H1 (cell line): ENCODE data around the gene CELF6. TPM values are rescaled to one million over a fixed set of nuclear protein-coding genes. Genes with fewer than 3 reads are reported as not detected.

Experiments
- CTCF ChIA-PET: fragments of 300-600 bp; sonication (Branson Sonifier 250); formaldehyde crosslinking; loops from one replicate; lab custom pipeline; 2021; ENCODE audit not compliant: partially characterized antibody; lab: Charles Lee
- POLR2A ChIA-PET: fragments of 300-600 bp; sonication (Branson Sonifier 250); formaldehyde crosslinking; loops from one replicate; lab custom pipeline; 2021; ENCODE audit warnings: inconsistent platforms; ENCODE audit not compliant: partially characterized antibody; lab: Charles Lee
- DNase-seq, 2 experiments: peaks; one replicate each; pipeline versions ENCODE4 v3.0.0 to v3.0.0-alpha.2; 2010 to 2022; ENCODE audit warnings: low spot score in 2 of 2, low read depth in 1 of 2, mixed read lengths in 1 of 2
- FAIRE-seq: peaks from 2 replicates; lab custom pipeline; 2011; peaks lifted over from hg19 to GRCh38; lab: Jason Lieb, UNC
- H2AFZ ChIP-seq: 2 replicates; pipeline ENCODE4 v1.8.1; 2012; ENCODE audit warnings: low read length, inconsistent platforms
- H2AK5ac ChIP-seq: 2 replicates; pipeline ENCODE4 v1.6.1; 2013; ENCODE audit warnings: low read depth, low read length
- H2BK120ac ChIP-seq: replicated peaks from 2 replicates; pipeline ENCODE3; 2013; ENCODE audit warnings: low read depth, low read length, inconsistent platforms
- H2BK12ac ChIP-seq: 2 replicates; pipeline ENCODE4 v1.6.1; 2013; ENCODE audit warnings: low read depth, low read length
- H2BK15ac ChIP-seq: 2 replicates; pipeline ENCODE4 v1.6.1; 2013; ENCODE audit warnings: low read length
- H2BK20ac ChIP-seq: 2 replicates; pipeline ENCODE4 v1.6.1; 2013; ENCODE audit warnings: low read length
- H2BK5ac ChIP-seq: 2 replicates; pipeline ENCODE4 v1.6.1; 2013; ENCODE audit warnings: low read depth, low read length
- H3K14ac ChIP-seq: 2 replicates; pipeline ENCODE4 v1.6.1; 2013; ENCODE audit warnings: inconsistent platforms; ENCODE audit not compliant: insufficient read length
- H3K18ac ChIP-seq: 2 replicates; pipeline ENCODE4 v1.6.1; 2013; ENCODE audit warnings: low read length; ENCODE audit errors: extremely low read depth
- H3K23ac ChIP-seq: 2 replicates; pipeline ENCODE4 v1.6.1; 2013; ENCODE audit warnings: inconsistent platforms; ENCODE audit not compliant: insufficient read length
- H3K23me2 ChIP-seq: 2 replicates; pipeline ENCODE4 v1.6.1; 2013; ENCODE audit warnings: low read depth, low read length
- H3K27ac ChIP-seq: 2 replicates; pipeline ENCODE4 v1.6.1; 2011; ENCODE audit warnings: low read depth, low read length, inconsistent platforms
- H3K27me3 ChIP-seq, 4 experiments: replicated peaks in 1 of 4; 1 replicate in 1 of 4; 2 replicates in 3 of 4; pipeline versions ENCODE4 v1.6.1 to v1.8.1; 2011 to 2013; ENCODE audit warnings: low read length in 3 of 4, mild to moderate bottlenecking in 3 of 4, inconsistent platforms in 2 of 4, mixed read lengths in 2 of 4, moderate library complexity in 1 of 4; ENCODE audit not compliant: control insufficient read depth in 3 of 4, insufficient read depth in 3 of 4; ENCODE audit errors: extremely low read depth in 1 of 4
- H3K36me3 ChIP-seq, 4 experiments: 2 replicates each; pipeline versions ENCODE4 v1.6.1 to v1.8.1; 2011 to 2013; ENCODE audit warnings: mild to moderate bottlenecking in 4 of 4, low read length in 3 of 4, moderate library complexity in 2 of 4, control low read depth in 1 of 4, inconsistent platforms in 1 of 4; ENCODE audit not compliant: insufficient read depth in 4 of 4, control insufficient read depth in 2 of 4
- H3K4ac ChIP-seq: replicated peaks from 2 replicates; pipeline ENCODE3; 2013; ENCODE audit warnings: low read length, low read depth, mixed read lengths, inconsistent platforms; ENCODE audit not compliant: insufficient read length
- H3K4me1 ChIP-seq, 4 experiments: replicated peaks in 1 of 4; 1 replicate in 1 of 4; 2 replicates in 3 of 4; pipeline versions ENCODE4 v1.6.1 to v1.8.1; 2011 to 2013; ENCODE audit warnings: low read length in 3 of 4, inconsistent platforms in 2 of 4, mixed read lengths in 1 of 4; ENCODE audit not compliant: insufficient read depth in 4 of 4, control insufficient read depth in 3 of 4
- H3K4me2 ChIP-seq, 2 experiments: 2 replicates each; pipeline versions ENCODE4 v1.6.1 to v1.8.1; 2011 to 2013; ENCODE audit warnings: low read depth in 2 of 2, low read length in 2 of 2, control low read depth in 1 of 2, inconsistent platforms in 1 of 2, mild to moderate bottlenecking in 1 of 2; ENCODE audit not compliant: insufficient read depth in 1 of 2
- H3K4me3 ChIP-seq, 4 experiments: fragments of 200-600, 300-600 bp in 1 of 4; sonication (generic), shearing (Covaris generic), sonication (Bioruptor Twin) in 1 of 4; 2 replicates each; pipeline versions ENCODE4 v1.5.1 to v1.8.1; 2011 to 2016; ENCODE audit warnings: low read length in 4 of 4, low read depth in 3 of 4, control low read depth in 2 of 4, inconsistent platforms in 2 of 4, mild to moderate bottlenecking in 2 of 4, mixed read lengths in 1 of 4, moderate library complexity in 1 of 4; ENCODE audit not compliant: insufficient read depth in 2 of 4; ENCODE audit errors: extremely low read depth in 1 of 4
- H3K56ac ChIP-seq: replicated peaks from 2 replicates; pipeline ENCODE3; 2013; ENCODE audit warnings: low read depth, mild to moderate bottlenecking, mixed read lengths, low read length, inconsistent platforms; ENCODE audit not compliant: insufficient read length
- H3K79me1 ChIP-seq: 2 replicates; pipeline ENCODE4 v1.6.1; 2013; ENCODE audit warnings: low read depth, low read length, control low read depth
- H3K79me2 ChIP-seq, 2 experiments: 2 replicates each; pipeline versions ENCODE4 v1.6.1 to v1.8.1; 2012 to 2013; ENCODE audit warnings: low read length in 2 of 2, mild to moderate bottlenecking in 2 of 2, inconsistent platforms in 1 of 2; ENCODE audit not compliant: insufficient read depth in 2 of 2, control insufficient read depth in 1 of 2
- H3K9ac ChIP-seq, 4 experiments: replicated peaks in 1 of 4; 1 replicate in 1 of 4; 2 replicates in 3 of 4; pipeline versions ENCODE4 v1.6.1 to v1.8.1; 2011 to 2013; ENCODE audit warnings: low read depth in 3 of 4, low read length in 3 of 4, control low read depth in 2 of 4, mild to moderate bottlenecking in 2 of 4, moderate library complexity in 2 of 4, inconsistent platforms in 1 of 4; ENCODE audit errors: extremely low read depth in 1 of 4
- H3K9me3 ChIP-seq, 2 experiments: 2 replicates each; pipeline versions ENCODE4 v1.6.1 to v1.8.1; 2012 to 2013; ENCODE audit warnings: mild to moderate bottlenecking in 2 of 2, moderate library complexity in 2 of 2, control low read depth in 1 of 2, inconsistent platforms in 1 of 2, low read depth in 1 of 2, low read length in 1 of 2, mixed read lengths in 1 of 2; ENCODE audit not compliant: insufficient read depth in 2 of 2
- H4K20me1 ChIP-seq, 2 experiments: replicated peaks in 1 of 2; 2 replicates each; pipeline versions ENCODE3 to v1.8.1; 2011 to 2013; ENCODE audit warnings: inconsistent platforms in 2 of 2, low read length in 2 of 2, mild to moderate bottlenecking in 1 of 2; ENCODE audit not compliant: insufficient read depth in 2 of 2, control insufficient read depth in 1 of 2
- H4K5ac ChIP-seq: 2 replicates; pipeline ENCODE4 v1.6.1; 2013; ENCODE audit warnings: low read length, low read depth, mixed read lengths, inconsistent platforms; ENCODE audit not compliant: insufficient read length
- H4K8ac ChIP-seq: 2 replicates; pipeline ENCODE4 v1.8.0; 2013; ENCODE audit warnings: mild to moderate bottlenecking, moderate library complexity, low read length, inconsistent platforms; ENCODE audit not compliant: insufficient read depth; ENCODE audit errors: extremely low read depth
- H4K91ac ChIP-seq: replicated peaks from 2 replicates; pipeline ENCODE3; 2013; ENCODE audit warnings: low read length, mixed read lengths, inconsistent platforms; ENCODE audit not compliant: insufficient read length
- BACH1 ChIP-seq: IDR thresholded peaks from 2 replicates; pipeline ENCODE4 v1.6.1; 2012; ENCODE audit warnings: low read length, improper control_type of control experiment
- E2F6 ChIP-seq: IDR thresholded peaks from 2 replicates; pipeline ENCODE4 v1.6.1; 2012; ENCODE audit warnings: inconsistent platforms
- JUN ChIP-seq: IDR thresholded peaks from 2 replicates; pipeline ENCODE4 v1.6.1; 2011; ENCODE audit warnings: low read depth, mild to moderate bottlenecking, improper control_type of control experiment, low read length
- KDM4A ChIP-seq: IDR thresholded peaks from one replicate; pipeline ENCODE4 v1.7.1; 2012; ENCODE audit warnings: low read depth, mild to moderate bottlenecking, moderate library complexity, low read length, inconsistent platforms; ENCODE audit not compliant: severe bottlenecking
- KDM5A ChIP-seq: fragments of 200-600 bp; IDR thresholded peaks from 2 replicates; pipeline ENCODE4 v1.7.1; 2012; ENCODE audit warnings: mild to moderate bottlenecking, low read length, inconsistent platforms, mixed read lengths
- MAX ChIP-seq: IDR thresholded peaks from 2 replicates; pipeline ENCODE4 v1.6.1; 2012; ENCODE audit warnings: inconsistent platforms
- NRF1 ChIP-seq: IDR thresholded peaks from 2 replicates; pipeline ENCODE4 v1.6.1; 2011; ENCODE audit warnings: mild to moderate bottlenecking, low read depth, low read length, improper control_type of control experiment
- RAD21 ChIP-seq, 2 experiments: IDR thresholded peaks in 1 of 2; conservative IDR thresholded peaks in 1 of 2; 2 replicates each; pipeline ENCODE4 v1.6.1; 2011; ENCODE audit warnings: low read depth in 2 of 2, low read length in 2 of 2, improper control_type of control experiment in 1 of 2, inconsistent platforms in 1 of 2, mild to moderate bottlenecking in 1 of 2, moderate library complexity in 1 of 2
- RNF2 ChIP-seq: fragments of 200-900, 300-1000 bp; sonication (generic); IDR thresholded peaks from 2 replicates; pipeline ENCODE4 v1.7.1; 2016; ENCODE audit warnings: borderline replicate concordance, low read depth, mild to moderate bottlenecking, antibody characterized with exemption, low read length; ENCODE audit not compliant: poor library complexity, severe bottlenecking; ENCODE audit errors: missing control alignments
- SAP30 ChIP-seq: fragments of 300-600 bp; sonication (generic); IDR thresholded peaks from 2 replicates; pipeline ENCODE4 v1.7.1; 2012; ENCODE audit warnings: low read length, moderate library complexity, mild to moderate bottlenecking, inconsistent platforms; ENCODE audit not compliant: insufficient read depth, insufficient replicate concordance
- SIN3A ChIP-seq, 2 experiments: IDR thresholded peaks in 1 of 2; conservative IDR thresholded peaks in 1 of 2; 2 replicates each; pipeline ENCODE4 v1.6.1; 2011 to 2012; ENCODE audit warnings: low read length in 2 of 2, improper control_type of control experiment in 1 of 2, low read depth in 1 of 2, mild to moderate bottlenecking in 1 of 2
- SIRT6 ChIP-seq: IDR thresholded peaks from one replicate; pipeline ENCODE4 v1.7.1; 2012; ENCODE audit warnings: low read length, inconsistent platforms
- SP1 ChIP-seq: IDR thresholded peaks from 2 replicates; pipeline ENCODE4 v1.6.1; 2011; ENCODE audit warnings: low read depth, low read length
- WGBS, 2 experiments: shearing (Covaris generic) in 1 of 2; methylation state at CpG; one replicate each; pipeline versions ENCODE4 v1.1.6 to v1.1.7; 2013 to 2015; ENCODE audit warnings: low lambda C conversion rate in 2 of 2, mixed read lengths in 2 of 2, inconsistent platforms in 1 of 2, low coverage in 1 of 2, missing lambda C conversion rate in 1 of 2; ENCODE audit not compliant: insufficient replicate concordance in 2 of 2, insufficient coverage in 1 of 2, insufficient read length in 1 of 2; ENCODE audit errors: extremely low coverage in 1 of 2, missing lambda C conversion rate in 1 of 2; 5-methylcytosine and 5-hydroxymethylcytosine counted together
- polyA plus RNA-seq, 7 experiments: library from polyadenylated mRNA; depleted of rRNA in 3 of 7; stranded (reverse) in 5 of 7; unstranded in 2 of 7; fragments of >200 nt in 5 of 7; fragments of 200-250 nt in 2 of 7; gene quantifications; 1 replicate in 5 of 7; 2 replicates in 1 of 7; 4 replicates in 1 of 7; pipeline versions ENCODE4 v1.2.1 to v1.2.3, GENCODE V29; 2011 to 2013; ENCODE audit warnings: missing spikeins in 2 of 7, mixed read lengths in 2 of 7
- total RNA-seq: library from RNA; stranded (reverse); fragmentation: NEBNext Ultra II Directional; extraction: Animal tissue kit (Norgen Biotek cat#: 25700); gene quantifications from 2 replicates; pipeline ENCODE4 v1.2.1, GENCODE V29; 2021

Gene CELF6
- total and polyA plus RNA-seq, 2 of the 8 experiments (the other 6 are each of a cell fraction or from before 2014, with no cell fraction given) = 0.09 to 0.19 TPM

- Histone ChIP-seq H3K79me1 (no peaks in the 10 kb centered on the region), H2AFZ (no peak overlapping the region), H3K18ac (no peak overlapping the region), H4K91ac (no peak overlapping the region), H3K23me2 (no peaks in the 10 kb centered on the region), H3K14ac (no peak overlapping the region), H2BK12ac (no peak overlapping the region), H2BK120ac (no peak overlapping the region), H3K56ac (no peak overlapping the region), H4K5ac (no peak overlapping the region), H3K4me1 (no peaks in the 10 kb centered on the region), H3K4ac (no peak overlapping the region), H2AK5ac (no peak overlapping the region), H4K20me1 (no peaks in the 10 kb centered on the region), H3K27me3 (peaks cover 3 to 15% (median 10%) of the 10 kb centered on the region in 4 experiments; a peak in 6 of 7 replicates), H4K8ac (no peak overlapping the region), H2BK5ac (no peak overlapping the region), H3K4me3 (no peak overlapping the region), H3K4me2 (no peak overlapping the region), H3K23ac (no peak overlapping the region), H3K9ac (no peak overlapping the region), H3K79me2 (no peaks in the 10 kb centered on the region), H2BK20ac (no peak overlapping the region), H3K9me3 (no peaks in the 10 kb centered on the region), H3K27ac (no peak overlapping the region), H2BK15ac (no peak overlapping the region), H3K36me3 (no peaks in the 10 kb centered on the region)
- FAIRE-seq (no peak), DNase-seq (no peak)
- CTCF ChIA-PET = interaction anchor here (0.6 to 4.6 kb wide), 20 partner anchors 9 to 386 kb away, joined by 3 to 30 read pairs (median 4); no protein-coding TSS in a partner anchor
- POLR2A ChIA-PET = no interaction called here
- 70% methylated on average over 2 of the region's 2 CpGs; no CpG with 5 or more reads in 1 of the 2 experiments for WGBS, 2 experiments
- TF ChIP-seq E2F6 (no peak), SAP30 (no peak), NRF1 (no peak), MAX (no peak), KDM4A (no peak), RNF2 (no peak), SIN3A (conservative IDR thresholded peaks at IDR 0.05 in 1 of 2, IDR thresholded peaks at IDR 0.05 in 1 of 2; ENCODE audit: low read depth in 1 of 2, low read length in 2 of 2) (no peak), SP1 (no peak), SIRT6 (no peak), RAD21 (IDR thresholded peaks at IDR 0.05 in 1 of 2, conservative IDR thresholded peaks at IDR 0.05 in 1 of 2; ENCODE audit: low read depth in 2 of 2, low read length in 2 of 2) (no peak), BACH1 (no peak), KDM5A (no peak), JUN (no peak)
Observed at GRCh38 chr15:72313448-72313840, 6.5 kb downstream of the CELF6 start.
